A673 (cell line): ENCODE results near the gene BCR. TPM values are rescaled to one million over a fixed set of nuclear protein-coding genes. Genes with fewer than 3 reads are reported as not detected.

Source experiments
- BruUV-seq: library from RNA; stranded (reverse); fragments of 400-500 nt; replicated peaks from 2 replicates; lab custom pipeline; 2021; lab: Mats Ljungman, UMichigan
- CTCF ChIA-PET: fragments of 300-600 bp; sonication (Branson Sonifier 250); formaldehyde crosslinking; loops from one replicate; lab custom pipeline; 2022; ENCODE audit warnings: antibody characterized with exemption; lab: Charles Lee
- POLR2A ChIA-PET: fragments of 300-600 bp; sonication (Branson Sonifier 250); formaldehyde crosslinking; loops from one replicate; lab custom pipeline; 2022; ENCODE audit warnings: antibody characterized with exemption; ENCODE audit not compliant: low non-redundant PET; lab: Charles Lee
- DNase-seq: peaks from one replicate; pipeline ENCODE4 v3.0.0-alpha.2; 2015; ENCODE audit warnings: low spot score
- H3K27ac ChIP-seq: fragments of 200-600 bp; sonication (generic); 2 replicates; pipeline ENCODE4 v1.5.1; 2016; ENCODE audit warnings: mixed run types, low read depth, mild to moderate bottlenecking, mixed read lengths, antibody characterized with exemption, low read length; ENCODE audit not compliant: poor library complexity, severe bottlenecking
- H3K27me3 ChIP-seq: fragments of 200-600 bp; sonication (generic); replicated peaks from 2 replicates; pipeline ENCODE4 v1.6.1; 2017; ENCODE audit warnings: mixed run types, low read depth, mild to moderate bottlenecking, mixed read lengths, antibody characterized with exemption, low read length; ENCODE audit not compliant: insufficient read depth, poor library complexity
- H3K36me3 ChIP-seq: fragments of 200-600 bp; sonication (generic); 2 replicates; pipeline ENCODE4 v1.6.1; 2016; ENCODE audit warnings: mixed run types, mild to moderate bottlenecking, mixed read lengths, antibody characterized with exemption, low read length; ENCODE audit not compliant: insufficient read depth, poor library complexity, severe bottlenecking
- H3K4me1 ChIP-seq: fragments of 200-600 bp; sonication (generic); 2 replicates; pipeline ENCODE4 v1.6.1; 2017; ENCODE audit warnings: mixed run types, mild to moderate bottlenecking, mixed read lengths, antibody characterized with exemption, low read length; ENCODE audit not compliant: insufficient read depth, poor library complexity, severe bottlenecking
- H3K4me3 ChIP-seq: fragments of 200-600 bp; sonication (generic); 2 replicates; pipeline ENCODE4 v1.5.1; 2016; ENCODE audit warnings: low read depth, mixed run types, mild to moderate bottlenecking, mixed read lengths, low read length; ENCODE audit not compliant: poor library complexity, severe bottlenecking
- H3K9me3 ChIP-seq: fragments of 200-600 bp; sonication (generic); 2 replicates; pipeline ENCODE4 v1.6.1; 2016; ENCODE audit warnings: mixed run types, low read depth, mild to moderate bottlenecking, mixed read lengths, antibody characterized with exemption, low read length; ENCODE audit not compliant: poor library complexity, severe bottlenecking
- EZH2 ChIP-seq: fragments of 200-600 bp; sonication (generic); IDR thresholded peaks from 2 replicates; pipeline ENCODE4 v1.6.1; 2017; ENCODE audit warnings: borderline replicate concordance, low read depth, mild to moderate bottlenecking, mixed read lengths, antibody characterized with exemption, low read length; ENCODE audit not compliant: poor library complexity, severe bottlenecking
- intact Hi-C: fragments of 100-400 bp; cut with micrococcal nuclease; formaldehyde crosslinking; loops from one replicate; pipeline ENCODE4 v1.10.0; 2022; ENCODE audit not compliant: unreplicated experiment
- total RNA-seq: library from RNA; stranded (reverse); gene quantifications from 2 replicates; pipeline ENCODE4 v1.2.3, GENCODE V29; 2021
- TF ChIP-seq, protein P1 (sequence below): fragments of 300-800, 200-600 bp; sonication (generic); conservative IDR thresholded peaks from 2 replicates; pipeline ENCODE4 v1.5.1; 2017; ENCODE audit warnings: low read depth, mild to moderate bottlenecking, antibody characterized with exemption, low read length, moderate library complexity, mixed read lengths

BCR gene
- total RNA-seq, 1 experiment from 2014 or later: 63.1 TPM

- Histone ChIP-seq H3K27ac (no peak overlapping the region), H3K9me3 (no peaks in the 10 kb centered on the region), H3K27me3 (no peaks in the 10 kb centered on the region), H3K4me3 (no peak overlapping the region), H3K36me3 (peaks cover 4% of the 10 kb centered on the region), H3K4me1 (peaks cover 39% of the 10 kb centered on the region)
- BruUV-seq: no TSS peak
- ChIA-PET POLR2A (interaction anchor here (0.5 kb wide), 2 partner anchors 11 to 21 kb away, joined by 3 read pairs; no protein-coding TSS in a partner anchor), CTCF (interaction anchor here (0.6 to 2.9 kb wide), 9 partner anchors 33 to 414 kb away, joined by 3 to 41 read pairs (median 3); no protein-coding TSS in a partner anchor)
- intact Hi-C loops: loop anchor here (1.0 to 5.0 kb wide), 3 partner anchors 62 to 209 kb away; no protein-coding TSS in a partner anchor
- TF ChIP-seq, protein P1, sequence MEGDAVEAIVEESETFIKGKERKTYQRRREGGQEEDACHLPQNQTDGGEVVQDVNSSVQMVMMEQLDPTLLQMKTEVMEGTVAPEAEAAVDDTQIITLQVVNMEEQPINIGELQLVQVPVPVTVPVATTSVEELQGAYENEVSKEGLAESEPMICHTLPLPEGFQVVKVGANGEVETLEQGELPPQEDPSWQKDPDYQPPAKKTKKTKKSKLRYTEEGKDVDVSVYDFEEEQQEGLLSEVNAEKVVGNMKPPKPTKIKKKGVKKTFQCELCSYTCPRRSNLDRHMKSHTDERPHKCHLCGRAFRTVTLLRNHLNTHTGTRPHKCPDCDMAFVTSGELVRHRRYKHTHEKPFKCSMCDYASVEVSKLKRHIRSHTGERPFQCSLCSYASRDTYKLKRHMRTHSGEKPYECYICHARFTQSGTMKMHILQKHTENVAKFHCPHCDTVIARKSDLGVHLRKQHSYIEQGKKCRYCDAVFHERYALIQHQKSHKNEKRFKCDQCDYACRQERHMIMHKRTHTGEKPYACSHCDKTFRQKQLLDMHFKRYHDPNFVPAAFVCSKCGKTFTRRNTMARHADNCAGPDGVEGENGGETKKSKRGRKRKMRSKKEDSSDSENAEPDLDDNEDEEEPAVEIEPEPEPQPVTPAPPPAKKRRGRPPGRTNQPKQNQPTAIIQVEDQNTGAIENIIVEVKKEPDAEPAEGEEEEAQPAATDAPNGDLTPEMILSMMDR: peak; percentile 96
- no peak for TF ChIP-seq EZH2
- peak; percentile 79 for DNase-seq
Measured at GRCh38 chr22:23178512-23179254, 1.6 kb upstream of the BCR start.

GRCh38 chr22:23179381-23180299 lies 669 bp upstream of the BCR start:
- Histone ChIP-seq H3K27ac (peak overlapping the region; percentile 75), H3K9me3 (no peaks in the 10 kb centered on the region), H3K4me3 (peak overlapping the region; percentile 64), H3K4me1 (peaks cover 44% of the 10 kb centered on the region), H3K27me3 (no peaks in the 10 kb centered on the region), H3K36me3 (peaks cover 4% of the 10 kb centered on the region)
- ChIA-PET POLR2A (interaction anchor here (0.6 to 0.7 kb wide), 2 partner anchors 143 to 444 kb away, joined by 3 read pairs; no protein-coding TSS in a partner anchor), CTCF (interaction anchor here (0.6 to 2.9 kb wide), 3 partner anchors 64 to 223 kb away, joined by 3 to 41 read pairs (median 12); no protein-coding TSS in a partner anchor)
- peak; percentile 47 for DNase-seq
- no TSS peak for BruUV-seq
- intact Hi-C loops: loop anchor here (5.0 kb wide), 1 partner anchor 208 kb away; no protein-coding TSS in a partner anchor
- TF ChIP-seq EZH2: no peak
- TF ChIP-seq, protein P1: no peak
